HG03457 (cell line): Measurements from ENCODE around the gene AIP.
"Not testable (repeated sequence)": the region's sequence is repeated elsewhere in the genome, so short reads cannot be mapped to it uniquely, and the experiment has no call there.

Source experiments
- ATAC-seq: cut with Tn5 transposase; IDR thresholded peaks from one replicate; pipeline ENCODE4 v1.9.1; 2021; ENCODE audit warnings: moderate number of reproducible peaks; ENCODE audit not compliant: unreplicated experiment

AIP gene

GRCh38 chr11:67468456-67468758, 14.4 kb upstream of the AIP start:
- ATAC-seq = no peak

- no peak for ATAC-seq
These were observed 13.9 kb upstream of the AIP start, which contains the start of gene TMEM134 for GRCh38 chr11:67468759-67469507. Gene TMEM134 (minus strand): TSS chr11:67469251. CDS start chr11:67469192, 59 bp downstream.

- ATAC-seq = no peak
These were observed 13.4 kb upstream of the AIP start for GRCh38 chr11:67469508-67469811.

GRCh38 chr11:67470337-67471002, 12.4 kb upstream of the AIP start:
- ATAC-seq = no peak

- no peak for ATAC-seq
These were observed 9.9 kb upstream of the AIP start for GRCh38 chr11:67472882-67473281.

- not testable (repeated sequence) for ATAC-seq
These were observed 6.1 kb upstream of the AIP start for GRCh38 chr11:67476692-67477091.

GRCh38 chr11:67477344-67478050, 5.3 kb upstream of the AIP start:
- not testable (repeated sequence) for ATAC-seq

- no peak for ATAC-seq
These were observed 475 bp upstream of the AIP start for GRCh38 chr11:67482275-67482826.

- no peak for ATAC-seq
These were observed 1.2 kb downstream of the AIP start for GRCh38 chr11:67483831-67484665.

- ATAC-seq = no peak
These were observed 2.1 kb downstream of the AIP start for GRCh38 chr11:67484847-67485311.

GRCh38 chr11:67485873-67486361, 3.1 kb downstream of the AIP start:
- not testable (repeated sequence) for ATAC-seq

- no peak for ATAC-seq
These were observed 3.8 kb downstream of the AIP start for GRCh38 chr11:67486481-67487195.

GRCh38 chr11:67489203-67489884, 6.5 kb downstream of the AIP start:
- ATAC-seq = no peak

- ATAC-seq = no peak
These were observed 7.3 kb downstream of the AIP start for GRCh38 chr11:67489885-67490726.

GRCh38 chr11:67490727-67491065, 7.9 kb downstream of the AIP start:
- ATAC-seq = no peak

GRCh38 chr11:67491276-67492068, 8.6 kb downstream of the AIP start:
- no peak for ATAC-seq

GRCh38 chr11:67492069-67492727, 9.4 kb downstream of the AIP start:
- no peak for ATAC-seq
